Heart left ventricle (tissue), 13 donors: ENCODE data around the gene EDEM1.

Experiments used
- POLR2A ChIP-seq, 2 donors: fragments of 450-650 bp; IDR thresholded peaks; one replicate each; pipeline ENCODE4 v1.6.1; 2017; ENCODE audit warnings: antibody characterized with exemption in 2 of 2, mild to moderate bottlenecking in 2 of 2, moderate library complexity in 2 of 2
- TF ChIP-seq, protein P1 (sequence below), 12 donors: fragments of 200-600 bp; sonication (generic) in 4 of 12; IDR thresholded peaks; one replicate each; pipeline versions ENCODE4 v1.5.0 to v1.8.0; 2018 to 2022; ENCODE audit warnings: antibody characterized with exemption in 12 of 12, mild to moderate bottlenecking in 5 of 12
- donor health status: ischemic (EF 13 %, LVEDD 7.1; RV severe dilation, severe dysfunction).
- donor health status: DM: no; HTN: yes; CAD: no.
- donor health status: DM: no; HTN: no; CAD: no.
- donor health status: ischemic (EF 25% LVEDD 6.9; RV normal size, moderate dysfunction).
- donor health status: ischemic (EF 25% LVEDD 5.7; RV mildly dilated, moderate dysfunction).
- donor health status: ischemic (EF 35%, LVEDD 5.7; RV mildly dilated, moderate dysfunction).
- donor health status: nonischemic (EF 11% LVEDD 7.7; RV severe dilation, severe dysfunction).
- donor health status: DM: yes; HTN: yes; CAD: no.
- donor health status: PGD.
- donor health status: ischemic (EF 29% LVEDD 5.4; RV normal size, mild dysfunction).
- donor health status: nonischemic (EF 23%, LVEDD 6.1; RV moderate dilation, normal function).

GRCh38 chr3:5151586-5151985, 35.9 kb upstream of the EDEM1 start:
- TF ChIP-seq, protein P1, sequence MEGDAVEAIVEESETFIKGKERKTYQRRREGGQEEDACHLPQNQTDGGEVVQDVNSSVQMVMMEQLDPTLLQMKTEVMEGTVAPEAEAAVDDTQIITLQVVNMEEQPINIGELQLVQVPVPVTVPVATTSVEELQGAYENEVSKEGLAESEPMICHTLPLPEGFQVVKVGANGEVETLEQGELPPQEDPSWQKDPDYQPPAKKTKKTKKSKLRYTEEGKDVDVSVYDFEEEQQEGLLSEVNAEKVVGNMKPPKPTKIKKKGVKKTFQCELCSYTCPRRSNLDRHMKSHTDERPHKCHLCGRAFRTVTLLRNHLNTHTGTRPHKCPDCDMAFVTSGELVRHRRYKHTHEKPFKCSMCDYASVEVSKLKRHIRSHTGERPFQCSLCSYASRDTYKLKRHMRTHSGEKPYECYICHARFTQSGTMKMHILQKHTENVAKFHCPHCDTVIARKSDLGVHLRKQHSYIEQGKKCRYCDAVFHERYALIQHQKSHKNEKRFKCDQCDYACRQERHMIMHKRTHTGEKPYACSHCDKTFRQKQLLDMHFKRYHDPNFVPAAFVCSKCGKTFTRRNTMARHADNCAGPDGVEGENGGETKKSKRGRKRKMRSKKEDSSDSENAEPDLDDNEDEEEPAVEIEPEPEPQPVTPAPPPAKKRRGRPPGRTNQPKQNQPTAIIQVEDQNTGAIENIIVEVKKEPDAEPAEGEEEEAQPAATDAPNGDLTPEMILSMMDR (IDR thresholded peaks at IDR 0.05): no peak
- TF ChIP-seq POLR2A (IDR thresholded peaks at IDR 0.05): no peak
